OCI-LY3 (cell line): ENCODE data around the gene EXD3.

Experiments
- CTCF ChIP-seq: fragments of 200-600, 300-600 bp; sonication (generic); IDR thresholded peaks from 2 replicates; pipeline ENCODE4 v1.5.1; 2014; ENCODE audit warnings: antibody characterized with exemption, low read length, low read depth
- EZH2phosphoT487 ChIP-seq: fragments of 200-600 bp; shearing (Covaris generic); IDR thresholded peaks from 2 replicates; pipeline ENCODE4 v1.6.1; 2018; ENCODE audit warnings: antibody characterized with exemption, mixed run types, low read depth

DNA sequence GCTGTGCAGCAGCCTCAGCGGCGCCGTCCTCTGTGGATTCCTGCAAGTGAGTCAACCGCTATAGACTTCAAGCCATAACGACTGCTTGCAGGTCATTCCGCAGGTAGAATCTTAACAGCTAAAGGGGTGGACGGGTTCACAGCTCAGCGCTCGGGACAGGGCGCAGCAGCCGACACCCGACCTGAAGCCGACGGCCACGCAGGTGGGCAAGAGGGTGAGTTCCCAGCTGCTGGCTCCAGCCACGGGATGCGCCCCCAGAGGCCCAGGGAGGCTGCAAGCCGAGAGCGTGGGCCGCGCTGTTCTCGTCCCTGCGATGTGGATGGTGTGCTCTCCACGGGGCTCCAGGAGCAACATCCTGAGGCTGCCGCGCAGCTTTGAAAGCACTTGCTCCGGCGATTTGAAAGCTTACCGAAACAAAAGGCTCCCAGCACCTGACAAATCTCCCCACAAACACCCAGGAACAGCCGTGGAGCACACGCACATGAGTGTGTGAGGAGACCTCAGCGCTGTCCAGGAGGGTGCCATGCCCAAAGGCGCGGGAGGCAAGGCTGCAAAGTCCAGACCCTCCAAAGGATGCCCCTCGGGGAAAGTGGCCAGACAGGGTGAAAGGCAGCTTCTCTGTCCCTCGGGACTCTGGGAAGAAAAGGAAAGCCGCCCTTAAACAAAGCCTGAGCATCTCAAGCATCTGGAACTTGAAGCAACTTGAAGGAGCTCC, 48.7 kb downstream of the EXD3 start:
- TF ChIP-seq CTCF (no peak), EZH2phosphoT487 (no peak)
